ENCODE results near the gene PERM1.

Gene PERM1

GRCh38 chr1:932776-933602 is 48.9 kb downstream of the PERM1 start:
- DNase-seq (ENCODE audit: low read depth), result no peak

- DNase-seq (ENCODE audit: low read depth), result no peak
Observed at GRCh38 chr1:932173-932510, 49.8 kb downstream of the PERM1 start.

- no peak for DNase-seq (ENCODE audit: low read depth)
Observed at GRCh38 chr1:931380-932172, 50.3 kb downstream of the PERM1 start.

GRCh38 chr1:930633-931138 is 51.2 kb downstream of the PERM1 start:
- DNase-seq (ENCODE audit: low read depth), result no peak

GRCh38 chr1:929712-930632 is 51.9 kb downstream of the PERM1 start:
- DNase-seq (ENCODE audit: low read depth), result no peak

- no peak for DNase-seq (ENCODE audit: low read depth)
Observed at GRCh38 chr1:928825-929661, 52.9 kb downstream of the PERM1 start.

GRCh38 chr1:927748-928147 is 54.1 kb downstream of the PERM1 start:
- DNase-seq (ENCODE audit: low read depth), result no peak

- no peak for DNase-seq (ENCODE audit: low read depth)
Observed at GRCh38 chr1:927234-927633, 54.7 kb downstream of the PERM1 start.

GRCh38 chr1:925561-926421 is 56.1 kb downstream of the PERM1 start:
- DNase-seq (ENCODE audit: low read depth), result no peak

All from CMK (cell line).